Measurements from ENCODE around the gene MSI2. TPM values are rescaled to one million over a fixed set of nuclear protein-coding genes. Genes with fewer than 3 reads are reported as not detected.

MSI2 gene
- total and polyA plus RNA-seq, 2 donors (not counting 1 experiment from before 2014, with no cell fraction given), result 16.1 to 196 TPM

GRCh38 chr17:57539529-57540301 lies 283.4 kb downstream of the MSI2 start:
- Histone ChIP-seq H3K36me3 (replicated peaks in 1 of 2; ENCODE audit: control extremely low read depth in 1 of 2, control insufficient read depth in 1 of 2, extremely low read depth in 1 of 2, insufficient read depth in 2 of 2, low read length in 1 of 2) (peaks cover 3 to 4% of the 10 kb centered on the region in 2 experiments), H4K20me1 (ENCODE audit: control insufficient read depth, insufficient read depth, low read length, poor library complexity, severe bottlenecking) (no peaks in the 10 kb centered on the region), H3K4me1 (ENCODE audit: control insufficient read depth in 2 of 2, insufficient read depth in 2 of 2, low read length in 2 of 2) (peaks cover 28 to 29% of the 10 kb centered on the region in 2 donors), H3K4me3 (ENCODE audit: control extremely low read depth in 1 of 5, extremely low read depth in 1 of 5, insufficient read depth in 1 of 5, low read depth in 2 of 5, low read length in 4 of 5) (no peak overlapping the region), H3K27ac (ENCODE audit: low read length in 2 of 2) (no peak overlapping the region), H3K9me3 (ENCODE audit: control extremely low read depth in 1 of 3, control insufficient read depth in 2 of 3, insufficient read depth in 1 of 3, low read length in 2 of 3) (no peaks in the 10 kb centered on the region), H3K27me3 (replicated peaks in 1 of 4; ENCODE audit: control extremely low read depth in 1 of 4, control insufficient read depth in 3 of 4, insufficient read depth in 4 of 4, low read length in 3 of 4) (no peaks in the 10 kb centered on the region), H2AFZ (ENCODE audit: insufficient read depth, low read depth, low read length, poor library complexity, severe bottlenecking) (no peak overlapping the region), H3K79me2 (ENCODE audit: control insufficient read depth, insufficient read depth, low read length) (peaks cover 16% of the 10 kb centered on the region), H3K9ac (ENCODE audit: low read length) (no peak overlapping the region), H3K4me2 (replicated peaks; ENCODE audit: low read depth, low read length, poor library complexity, severe bottlenecking) (no peak overlapping the region)
- Mint-ChIP-seq H3K4me1 (peaks cover 42% of the 10 kb centered on the region), H3K27me3 (no peaks in the 10 kb centered on the region), H3K27ac (no peak overlapping the region), H3K4me3 (no peak overlapping the region), H3K9me3 (ENCODE audit: insufficient read depth) (no peaks in the 10 kb centered on the region)
- TF ChIP-seq, protein P1, sequence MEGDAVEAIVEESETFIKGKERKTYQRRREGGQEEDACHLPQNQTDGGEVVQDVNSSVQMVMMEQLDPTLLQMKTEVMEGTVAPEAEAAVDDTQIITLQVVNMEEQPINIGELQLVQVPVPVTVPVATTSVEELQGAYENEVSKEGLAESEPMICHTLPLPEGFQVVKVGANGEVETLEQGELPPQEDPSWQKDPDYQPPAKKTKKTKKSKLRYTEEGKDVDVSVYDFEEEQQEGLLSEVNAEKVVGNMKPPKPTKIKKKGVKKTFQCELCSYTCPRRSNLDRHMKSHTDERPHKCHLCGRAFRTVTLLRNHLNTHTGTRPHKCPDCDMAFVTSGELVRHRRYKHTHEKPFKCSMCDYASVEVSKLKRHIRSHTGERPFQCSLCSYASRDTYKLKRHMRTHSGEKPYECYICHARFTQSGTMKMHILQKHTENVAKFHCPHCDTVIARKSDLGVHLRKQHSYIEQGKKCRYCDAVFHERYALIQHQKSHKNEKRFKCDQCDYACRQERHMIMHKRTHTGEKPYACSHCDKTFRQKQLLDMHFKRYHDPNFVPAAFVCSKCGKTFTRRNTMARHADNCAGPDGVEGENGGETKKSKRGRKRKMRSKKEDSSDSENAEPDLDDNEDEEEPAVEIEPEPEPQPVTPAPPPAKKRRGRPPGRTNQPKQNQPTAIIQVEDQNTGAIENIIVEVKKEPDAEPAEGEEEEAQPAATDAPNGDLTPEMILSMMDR (IDR thresholded peaks at IDR 0.05), result no peak
- TF ChIP-seq EZH2 (IDR thresholded peaks at IDR 0.05; ENCODE audit: borderline replicate concordance, insufficient read depth, low read depth, low read length, poor library complexity, severe bottlenecking), result no peak
- POLR2A ChIA-PET, result interaction anchor here (0.6 kb wide), 1 partner anchor 182 kb away, joined by 5 read pairs; no protein-coding TSS in a partner anchor
- DNase-seq (no peak), ATAC-seq (ENCODE audit: low read depth) (no peak)
- WGBS (ENCODE audit: insufficient coverage), result 89% methylated on average over 5 of the region's 8 CpGs
- intact Hi-C loops (cut with micrococcal nuclease), result no loop called here
- CTCF ChIA-PET, result interaction anchor here (0.7 to 1.5 kb wide), 3 partner anchors 10 to 297 kb away, joined by 3 to 4 read pairs (median 3); no protein-coding TSS in a partner anchor

- POLR2A ChIA-PET, result interaction anchor here (0.9 kb wide), 1 partner anchor 11 kb away, joined by 3 read pairs; no protein-coding TSS in a partner anchor
- Histone ChIP-seq H3K9me3 (ENCODE audit: control extremely low read depth in 1 of 3, control insufficient read depth in 2 of 3, insufficient read depth in 1 of 3, low read length in 2 of 3) (no peaks in the 10 kb centered on the region), H3K9ac (ENCODE audit: low read length) (no peak overlapping the region), H3K27ac (ENCODE audit: low read length in 2 of 2) (no peak overlapping the region), H3K79me2 (ENCODE audit: control insufficient read depth, insufficient read depth, low read length) (peaks cover 16% of the 10 kb centered on the region), H3K4me3 (ENCODE audit: control extremely low read depth in 1 of 5, extremely low read depth in 1 of 5, insufficient read depth in 1 of 5, low read depth in 2 of 5, low read length in 4 of 5) (no peak overlapping the region), H3K27me3 (replicated peaks in 1 of 4; ENCODE audit: control extremely low read depth in 1 of 4, control insufficient read depth in 3 of 4, insufficient read depth in 4 of 4, low read length in 3 of 4) (no peaks in the 10 kb centered on the region), H3K4me1 (ENCODE audit: control insufficient read depth in 2 of 2, insufficient read depth in 2 of 2, low read length in 2 of 2) (peaks cover 28 to 29% of the 10 kb centered on the region in 2 donors), H4K20me1 (ENCODE audit: control insufficient read depth, insufficient read depth, low read length, poor library complexity, severe bottlenecking) (no peaks in the 10 kb centered on the region), H3K4me2 (replicated peaks; ENCODE audit: low read depth, low read length, poor library complexity, severe bottlenecking) (no peak overlapping the region), H3K36me3 (replicated peaks in 1 of 2; ENCODE audit: control extremely low read depth in 1 of 2, control insufficient read depth in 1 of 2, extremely low read depth in 1 of 2, insufficient read depth in 2 of 2, low read length in 1 of 2) (peaks cover 3 to 4% of the 10 kb centered on the region in 2 experiments), H2AFZ (ENCODE audit: insufficient read depth, low read depth, low read length, poor library complexity, severe bottlenecking) (no peak overlapping the region)
- Mint-ChIP-seq H3K4me3 (no peak overlapping the region), H3K27ac (no peak overlapping the region), H3K4me1 (peaks cover 46% of the 10 kb centered on the region), H3K9me3 (ENCODE audit: insufficient read depth) (no peaks in the 10 kb centered on the region), H3K27me3 (no peaks in the 10 kb centered on the region)
- DNase-seq, result no peak
- no peak for ATAC-seq (ENCODE audit: low read depth)
- CTCF ChIA-PET, result interaction anchor here (0.9 kb wide), 1 partner anchor 297 kb away, joined by 3 read pairs; no protein-coding TSS in a partner anchor
- intact Hi-C loops (cut with micrococcal nuclease), result no loop called here
- TF ChIP-seq, protein P1 (IDR thresholded peaks at IDR 0.05), result no peak
- no peak for TF ChIP-seq EZH2 (IDR thresholded peaks at IDR 0.05; ENCODE audit: borderline replicate concordance, insufficient read depth, low read depth, low read length, poor library complexity, severe bottlenecking)
- 90% methylated on average over 1 of the region's 2 CpGs for WGBS (ENCODE audit: insufficient coverage)
These were observed 284.3 kb downstream of the MSI2 start for GRCh38 chr17:57540596-57540995.

Data from B cell (primary cell).